ENCODE measurements around the gene SHROOM1. TPM values are rescaled to one million over a fixed set of nuclear protein-coding genes. Genes with fewer than 3 reads are reported as not detected.

Gene SHROOM1
- total and polyA plus RNA-seq, 9 of the 15 experiments (the other 6 are each of a cell fraction or from before 2014, with no cell fraction given) = 0.44 to 26.5 (median 11.9) TPM

DNA sequence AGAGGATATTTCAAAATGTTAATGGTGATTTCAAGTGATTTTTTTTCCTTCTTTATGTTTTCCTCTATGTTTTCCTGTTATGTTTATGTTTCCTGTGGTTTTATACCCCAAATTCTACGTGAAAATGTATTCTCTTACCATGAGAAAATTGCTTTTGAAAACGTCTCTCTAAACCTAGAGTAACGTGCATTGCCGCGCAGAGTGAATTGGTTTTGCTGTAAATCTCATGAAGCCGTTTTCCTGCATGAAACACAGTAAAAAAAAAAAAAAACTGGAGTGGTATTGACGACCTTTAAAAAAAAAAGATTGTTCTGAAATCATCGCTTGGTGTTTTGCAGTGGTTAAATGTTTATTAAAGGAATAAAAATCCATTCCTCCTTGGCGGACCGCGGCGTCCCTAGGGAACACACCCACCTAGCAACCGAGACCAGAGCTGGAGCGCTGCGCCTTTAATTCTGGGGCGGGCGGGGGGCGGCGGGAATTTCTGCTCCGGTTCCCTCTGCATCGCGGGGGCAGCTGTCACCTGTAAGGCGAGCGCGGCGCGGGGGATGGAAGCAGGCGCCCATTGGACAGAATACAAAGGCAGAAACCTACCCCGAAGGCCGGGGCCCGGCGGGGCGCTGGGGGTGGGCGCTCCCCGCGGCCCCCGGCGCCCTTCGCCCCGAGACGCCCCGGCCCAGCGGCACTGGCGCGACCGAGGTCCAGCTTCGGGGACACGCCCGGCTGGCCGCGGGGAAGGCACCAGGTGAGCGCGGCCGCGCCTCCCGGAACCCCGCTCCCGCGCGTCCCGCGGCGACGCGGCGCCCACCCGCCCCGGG lies 17.5 kb downstream of the SHROOM1 start, which contains the start of gene SOWAHA:
SOWAHA (plus strand) TSS at position 522 of the 818 bp plus-strand sequence. CDS start 320 bp downstream, outside the sequence.
- Histone ChIP-seq H3K36me3 (ENCODE audit: control insufficient read depth, insufficient read depth, low read length) (no peaks in the 10 kb centered on the region), H3K9me3 (replicated peaks; ENCODE audit: control insufficient read depth, insufficient read depth, low read depth, low read length) (no peaks in the 10 kb centered on the region), H3K4me2 (ENCODE audit: insufficient read depth, low read length) (no peak within 1 kb of the TSS), H3K9me1 (ENCODE audit: control insufficient read depth, insufficient read depth, low read length) (no peaks in the 10 kb centered on the region), H2AFZ (ENCODE audit: low read depth, low read length) (no peak within 1 kb of the TSS), H3K9ac (ENCODE audit: insufficient read depth in 1 of 2, low read depth in 2 of 2, low read length in 2 of 2) (no peak within 1 kb of the TSS), H3K79me2 (ENCODE audit: control insufficient read depth, insufficient read depth, low read length) (no peaks in the 10 kb centered on the region), H4K20me1 (replicated peaks; ENCODE audit: control insufficient read depth, insufficient read depth, low read length) (no peaks in the 10 kb centered on the region), H3K4me1 (replicated peaks in 1 of 2; ENCODE audit: control insufficient read depth in 2 of 2, insufficient read depth in 2 of 2, low read length in 2 of 2) (peaks cover 0 to 4% of the 10 kb centered on the region in 2 experiments; a peak in 2 of 5 replicates), H3K27me3 (ENCODE audit: control insufficient read depth in 2 of 2, insufficient read depth in 2 of 2, low read length in 2 of 2) (no peaks in the 10 kb centered on the region), H3K27ac (ENCODE audit: extremely low read depth, low read depth, low read length) (no peak within 1 kb of the TSS), H3K4me3 (no peak within 1 kb of the TSS)
- DNase-seq (ENCODE audit: extremely low read depth in 1 of 4, low spot score in 3 of 4) (no peak), FAIRE-seq (no peak), ATAC-seq (no peak)
- POLR2A ChIA-PET = no interaction called here
- CTCF ChIA-PET (ENCODE audit: low intra/inter-chr PET ratio) = interaction anchor here (0.6 kb wide), 1 partner anchor 135 kb away, joined by 3 read pairs; no protein-coding TSS in a partner anchor
- BruUV-seq (replicated peaks) = no TSS peak
- intact Hi-C loops (cut with micrococcal nuclease) (no loop called here), in situ Hi-C loops (cut with MboI) (no loop called here)
- WGBS (ENCODE audit: insufficient coverage, low coverage, missing lambda C conversion rate) = 81% methylated on average over 10 of the region's 68 CpGs
- TF ChIP-seq ZNF785 (CRISPR knock-in tag; IDR thresholded peaks at IDR 0.05) (no peak), ZNF175 (CRISPR knock-in tag; IDR thresholded peaks at IDR 0.05; ENCODE audit: low read depth) (no peak), TAL1 (IDR thresholded peaks at IDR 0.05) (no peak), ZC3H8 (IDR thresholded peaks at IDR 0.05) (no peak), HEY1 (CRISPR knock-in tag; IDR thresholded peaks at IDR 0.05; ENCODE audit: borderline replicate concordance) (no peak), ZNF140 (CRISPR knock-in tag; IDR thresholded peaks at IDR 0.05) (no peak), FOXA1 (IDR thresholded peaks at IDR 0.05; ENCODE audit: borderline replicate concordance) (no peak), RFX1 (IDR thresholded peaks at IDR 0.05) (no peak), MXI1 (IDR thresholded peaks at IDR 0.05; ENCODE audit: low read depth, low read length) (no peak), ZNF384 (IDR thresholded peaks at IDR 0.05; ENCODE audit: low read depth, low read length) (no peak), JUN (IDR thresholded peaks at IDR 0.05; ENCODE audit: borderline replicate concordance, low read depth, low read length) (no peak), JUN (CRISPR knock-in tag; IDR thresholded peaks at IDR 0.05; ENCODE audit: borderline replicate concordance) (no peak), CXXC5 (CRISPR knock-in tag; IDR thresholded peaks at IDR 0.05) (no peak)
- TF ChIP-seq, protein P1, sequence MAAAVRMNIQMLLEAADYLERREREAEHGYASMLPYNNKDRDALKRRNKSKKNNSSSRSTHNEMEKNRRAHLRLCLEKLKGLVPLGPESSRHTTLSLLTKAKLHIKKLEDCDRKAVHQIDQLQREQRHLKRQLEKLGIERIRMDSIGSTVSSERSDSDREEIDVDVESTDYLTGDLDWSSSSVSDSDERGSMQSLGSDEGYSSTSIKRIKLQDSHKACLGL (CRISPR knock-in tag; IDR thresholded peaks at IDR 0.05; ENCODE audit: borderline replicate concordance, poor library complexity, severe bottlenecking) = no peak
- TF ChIP-seq, protein P2, sequence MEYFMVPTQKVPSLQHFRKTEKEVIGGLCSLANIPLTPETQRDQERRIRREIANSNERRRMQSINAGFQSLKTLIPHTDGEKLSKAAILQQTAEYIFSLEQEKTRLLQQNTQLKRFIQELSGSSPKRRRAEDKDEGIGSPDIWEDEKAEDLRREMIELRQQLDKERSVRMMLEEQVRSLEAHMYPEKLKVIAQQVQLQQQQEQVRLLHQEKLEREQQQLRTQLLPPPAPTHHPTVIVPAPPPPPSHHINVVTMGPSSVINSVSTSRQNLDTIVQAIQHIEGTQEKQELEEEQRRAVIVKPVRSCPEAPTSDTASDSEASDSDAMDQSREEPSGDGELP (CRISPR knock-in tag; IDR thresholded peaks at IDR 0.05; ENCODE audit: borderline replicate concordance) = no peak

Data from K562 (cell line).